GM12878 (cell line): ENCODE results near the gene TK1. TPM values are rescaled to one million over a fixed set of nuclear protein-coding genes. Genes with fewer than 3 reads are reported as not detected.

ENCODE experiments used
- ATAC-seq: fragments of 200-7000 bp; cut with Tn5 transposase; 3 replicates; pipeline ENCODE4 v1.9.1; 2020; ENCODE audit warnings: mild to moderate bottlenecking, moderate library complexity
- Bru-seq: library from RNA; stranded (reverse); fragments of 400-500 nt; gene quantifications from one replicate; lab custom pipeline; 2021; lab: Mats Ljungman, UMichigan
- BruChase-seq, 2 experiments: library from RNA; stranded (reverse); fragments of 400-500 nt; gene quantifications; one replicate each; lab custom pipeline; 2021; lab: Mats Ljungman, UMichigan
- BruUV-seq: library from RNA; stranded (reverse); fragments of 400-500 nt; replicated peaks from 2 replicates; lab custom pipeline; 2021; lab: Mats Ljungman, UMichigan
- CTCF ChIA-PET: fragments of 300-600 bp; sonication (Branson Sonifier 250); formaldehyde crosslinking; extraction: SDS; loops from one replicate; lab custom pipeline; 2021; ENCODE audit warnings: inconsistent platforms; lab: Yijun Ruan, JAX
- POLR2A ChIA-PET: fragments of 350-600 bp; formaldehyde crosslinking; extraction: SDS; loops from one replicate; lab custom pipeline; 2021; ENCODE audit warnings: inconsistent platforms; lab: Charles Lee
- RAD21 ChIA-PET: fragments of 300-600 bp; sonication (Branson Sonifier 250); formaldehyde crosslinking; loops from one replicate; lab custom pipeline; 2023; ENCODE audit warnings: antibody characterized with exemption; ENCODE audit not compliant: unreplicated experiment; lab: Charles Lee
- SMC1A ChIA-PET: fragments of 300-600 bp; sonication (Branson Sonifier 250); formaldehyde crosslinking; loops from one replicate; lab custom pipeline; 2023; ENCODE audit not compliant: unreplicated experiment, uncharacterized antibody; lab: Charles Lee
- DNase-seq: peaks from one replicate; pipeline ENCODE4 v3.0.0-alpha.2; 2011; ENCODE audit warnings: low read depth, low spot score
- FAIRE-seq: peaks from 3 replicates; lab custom pipeline; 2011; peaks lifted over from hg19 to GRCh38; lab: Jason Lieb, UNC
- H2AFZ ChIP-seq: 2 replicates; pipeline ENCODE4 v1.6.0; 2011; ENCODE audit warnings: low read depth, low read length, control low read depth; ENCODE audit not compliant: control insufficient read depth
- H3K27ac ChIP-seq: 2 replicates; pipeline ENCODE4 v1.5.1; 2011; ENCODE audit warnings: control low read depth; ENCODE audit not compliant: control insufficient read depth, insufficient read depth
- H3K27me3 ChIP-seq, 2 experiments: replicated peaks in 1 of 2; 2 replicates each; pipeline versions ENCODE4 v1.6.0 to v1.6.1; 2011; ENCODE audit warnings: low read length in 1 of 2; ENCODE audit not compliant: control insufficient read depth in 2 of 2, insufficient read depth in 2 of 2
- H3K36me3 ChIP-seq, 2 experiments: 2 replicates each; pipeline ENCODE4 v1.5.1; 2011; ENCODE audit warnings: low read length in 1 of 2; ENCODE audit not compliant: control insufficient read depth in 2 of 2, insufficient read depth in 2 of 2
- H3K4me1 ChIP-seq: 2 replicates; pipeline ENCODE4 v1.6.1; 2011; ENCODE audit warnings: mild to moderate bottlenecking, low read length, moderate library complexity, mixed read lengths; ENCODE audit not compliant: control insufficient read depth, insufficient read depth
- H3K4me2 ChIP-seq: 2 replicates; pipeline ENCODE4 v1.6.0; 2011; ENCODE audit warnings: control low read depth; ENCODE audit not compliant: control insufficient read depth, insufficient read depth
- H3K4me3 ChIP-seq: fragments of 200-600 bp; sonication (generic); 2 replicates; pipeline ENCODE4 v1.5.1; 2016
- H3K79me2 ChIP-seq: 2 replicates; pipeline ENCODE4 v1.6.0; 2011; ENCODE audit warnings: low read length; ENCODE audit not compliant: control insufficient read depth, insufficient read depth
- H3K9ac ChIP-seq: 2 replicates; pipeline ENCODE4 v1.8.0; 2011; ENCODE audit warnings: low read length, control low read depth, mixed read lengths; ENCODE audit not compliant: control insufficient read depth, insufficient read depth
- H3K9me3 ChIP-seq: replicated peaks from 3 replicates; pipeline ENCODE4 v1.5.1; 2011; ENCODE audit warnings: mild to moderate bottlenecking, low read length; ENCODE audit not compliant: control insufficient read depth, insufficient read depth
- H4K20me1 ChIP-seq: 2 replicates; pipeline ENCODE4 v1.6.0; 2011; ENCODE audit not compliant: control insufficient read depth, insufficient read depth
- EGR1 ChIP-seq, 2 experiments: IDR thresholded peaks; 1 replicate in 1 of 2; 2 replicates in 1 of 2; pipeline ENCODE4 v1.6.1; 2011 to 2012; ENCODE audit warnings: low read depth in 2 of 2, low read length in 2 of 2, borderline replicate concordance in 1 of 2, mild to moderate bottlenecking in 1 of 2, moderate library complexity in 1 of 2
- GATAD2B ChIP-seq: fragments of 450-650 bp; conservative IDR thresholded peaks from 2 replicates; pipeline ENCODE4 v1.6.1; 2017; ENCODE audit warnings: low read depth, mild to moderate bottlenecking, moderate library complexity
- HDAC6 ChIP-seq: fragments of 200-600 bp; sonication (generic); IDR thresholded peaks from one replicate; pipeline ENCODE4 v1.8.0; 2017; ENCODE audit warnings: antibody characterized with exemption; ENCODE audit not compliant: unreplicated experiment
- MXI1 ChIP-seq: fragments of 150-350 bp; IDR thresholded peaks from 2 replicates; pipeline ENCODE4 v1.6.1; 2011; ENCODE audit warnings: low read depth, mild to moderate bottlenecking, inconsistent platforms, low read length, improper control_type of control experiment
- NBN ChIP-seq: fragments of 450-650 bp; IDR thresholded peaks from 2 replicates; pipeline ENCODE4 v1.6.1; 2016
- RUNX3 ChIP-seq: IDR thresholded peaks from 2 replicates; pipeline ENCODE4 v1.6.1; 2012; ENCODE audit warnings: low read length, inconsistent platforms
- YBX1 ChIP-seq: fragments of 450-650 bp; IDR thresholded peaks from 2 replicates; pipeline ENCODE4 v1.6.1; 2016; ENCODE audit warnings: antibody characterized with exemption
- ZBTB4 ChIP-seq: fragments of 450-650 bp; formaldehyde crosslinking; IDR thresholded peaks from 2 replicates; pipeline ENCODE4 v1.4.0; 2022; ENCODE audit warnings: mild to moderate bottlenecking, moderate library complexity
- WGBS: methylation state at CpG from one replicate; pipeline ENCODE4 v1.1.6; 2016; ENCODE audit warnings: low lambda C conversion rate; ENCODE audit not compliant: insufficient replicate concordance, insufficient coverage; ENCODE audit errors: missing lambda C conversion rate; 5-methylcytosine and 5-hydroxymethylcytosine counted together
- in situ Hi-C: fragments of 300-500 bp; cut with MboI; formaldehyde crosslinking; loops from 9 replicates; pipeline ENCODE4 v1.14.3; 2018; ENCODE audit warnings: mixed read lengths
- intact Hi-C: fragments of 100-400 bp; cut with micrococcal nuclease; formaldehyde crosslinking; loops from one replicate; pipeline ENCODE4 v1.14.2; 2022; ENCODE audit not compliant: unreplicated experiment
- long read RNA-seq, 2 experiments: library from polyadenylated mRNA; unstranded; transcript quantifications; one replicate each; pipeline ENCODE4 v2.0.0, GENCODE V29; 2019 to 2020
- polyA minus RNA-seq, 3 experiments: library from RNA; depleted of rRNA, polyadenylated mRNA; stranded (reverse); fragments of >200 nt; gene quantifications; 2 replicates each; pipeline ENCODE4 v1.2.3, GENCODE V29; 2011
- polyA plus RNA-seq, 11 experiments: library from polyadenylated mRNA; depleted of rRNA in 4 of 11; unstranded in 6 of 11; stranded (reverse) in 5 of 11; fragments of >200 nt; fragmentation: Nextera tagmentation in 4 of 11; fragmentation: Illumina TruSeq in 1 of 11; extraction: Ambion mirVana in 4 of 11; extraction: Trizol in 1 of 11; gene quantifications; 1 replicate in 1 of 11; 2 replicates in 10 of 11; pipeline versions ENCODE4 v1.2.1 to v1.2.3, GENCODE V29; 2011 to 2016; ENCODE audit warnings: inconsistent platforms in 2 of 11, missing spikeins in 2 of 11, low read depth in 1 of 11
- total RNA-seq, 4 experiments: library from RNA; depleted of rRNA in 3 of 4; stranded (reverse); fragments of >200 nt in 3 of 4; fragmentation: Illumina TruSeq in 1 of 4; extraction: Trizol in 1 of 4; gene quantifications; 2 replicates each; pipeline versions ENCODE4 v1.2.1 to v1.2.3, GENCODE V29; 2013 to 2021
- TF ChIP-seq, protein P1 (sequence below): fragments of 150-350 bp; IDR thresholded peaks from 2 replicates; pipeline ENCODE4 v1.6.1; 2014; ENCODE audit warnings: mild to moderate bottlenecking, low read depth, low read length
- TF ChIP-seq, protein P2 (sequence below): IDR thresholded peaks from 2 replicates; pipeline ENCODE4 v1.6.1; 2012; ENCODE audit warnings: low read length, inconsistent platforms

Gene TK1
- total RNA-seq (2013; cell fraction: nucleolus; rRNA removed) = 11.3 and 13.8 TPM in 2 replicates
- 93.2 and 102 TPM in 2 replicates for total RNA-seq (2014; rRNA removed)
- 49.9 and 53.4 TPM in 2 replicates for total RNA-seq (2014; rRNA removed; fragmentation: Illumina TruSeq; extraction: Trizol)
- total RNA-seq (2021) = 89.7 and 96.3 TPM in 2 replicates
- polyA plus RNA-seq (2011; ENCODE audit: low read depth) = 34.9 TPM
- polyA plus RNA-seq (2011; rRNA removed) = 32.6 and 62.7 TPM in 2 replicates
- polyA plus RNA-seq (2011; cell fraction: cytosol; rRNA removed) = 161 and 278 TPM in 2 replicates
- polyA plus RNA-seq (2011; cell fraction: nucleus; rRNA removed) = 136 and 156 TPM in 2 replicates
- polyA plus RNA-seq (2012) = 62.9 and 70.7 TPM in 2 replicates
- polyA plus RNA-seq (2014; fragmentation: Illumina TruSeq; extraction: Trizol) = 27.4 and 55.2 TPM in 2 replicates
- 10 to 100 TPM in 1 of 2 experiments, 1 to 10 TPM in 1; 4.6 to 13.0 TPM for polyA plus RNA-seq (2014; fragmentation: Nextera tagmentation; extraction: Ambion mirVana)
- polyA plus RNA-seq (2014; rRNA removed) = 127 and 128 TPM in 2 replicates
- 100 to 1,000 TPM; 168 to 175 TPM for polyA plus RNA-seq (2016; fragmentation: Nextera tagmentation; extraction: Ambion mirVana)
- polyA minus RNA-seq (2011; rRNA and poly(A)+ RNA removed) = 92.8 and 202 TPM in 2 replicates
- 47.4 and 52.8 TPM in 2 replicates for polyA minus RNA-seq (2011; cell fraction: cytosol; rRNA and poly(A)+ RNA removed)
- 23.5 and 34.4 TPM in 2 replicates for polyA minus RNA-seq (2011; cell fraction: nucleus; rRNA and poly(A)+ RNA removed)
- percentile 59 among the genes with signal in this experiment for Bru-seq, nascent RNA
- percentile 54 among the genes with signal in this experiment for BruChase-seq, experiment 1, labeled RNA remaining after a 6-hour chase
- BruChase-seq, experiment 2, labeled RNA remaining after a 2-hour chase = percentile 53 among the genes with signal in this experiment
- long read RNA-seq, experiment 1, transcript TK1-201 (7 exons, 1,628 nt) = major isoform, 192 of 212 reads
- long read RNA-seq, experiment 1, partial matches to known transcripts = 4 of 212 reads
- long read RNA-seq, experiment 1, other reads (novel, unspliced or antisense) = 13 of 212 reads
- long read RNA-seq, experiment 2, transcript TK1-201 (7 exons, 1,628 nt) = major isoform, 142 of 157 reads
- long read RNA-seq, experiment 2, partial matches to known transcripts = 2 of 157 reads
- long read RNA-seq, experiment 2, other reads (novel, unspliced or antisense) = 7 of 157 reads

GRCh38 chr17:78186692-78187595, at the start of gene TK1, which contains the start of gene AFMID:
Gene TK1, minus strand, starts transcription at chr17:78187052. Its CDS starts 58 bp downstream, at chr17:78186994.
Gene AFMID, plus strand, starts transcription at chr17:78187362. Its CDS starts 9 bp downstream, at chr17:78187371.
- 1% methylated on average over 56 of the region's 57 CpGs for WGBS
- DNase-seq = peak; percentile 87
- Histone ChIP-seq H3K4me3 (peak within 1 kb of the TSS; percentile 96), H3K9me3 (no peaks in the 10 kb centered on the region), H3K79me2 (peaks cover 44% of the 10 kb centered on the region), H3K36me3 (peaks cover 3 to 9% of the 10 kb centered on the region in 2 experiments; a peak in 3 of 4 replicates), H3K4me1 (peaks cover 5% of the 10 kb centered on the region; the same call in 1 of the 2 replicates), H3K9ac (peak within 1 kb of the TSS; percentile 72; the same call in 1 of the 2 replicates), H3K27ac (peak within 1 kb of the TSS; percentile 71), H4K20me1 (no peaks in the 10 kb centered on the region), H3K4me2 (peak within 1 kb of the TSS; percentile 93), H2AFZ (peak within 1 kb of the TSS; percentile 75), H3K27me3 (no peaks in the 10 kb centered on the region)
- FAIRE-seq = peak; percentile 80
- BruUV-seq = no TSS peak
- RAD21 ChIA-PET = interaction anchor here (0.7 to 2.1 kb wide), 6 partner anchors 11 to 167 kb away, joined by 3 to 10 read pairs (median 7); no protein-coding TSS in a partner anchor
- in situ Hi-C loops (no loop called here), intact Hi-C loops (loop anchor here (2.0 to 5.0 kb wide), 2 partner anchors 28 to 65 kb away; partner anchors contain the start of gene BIRC5)
- CTCF ChIA-PET = interaction anchor here (0.8 to 3.7 kb wide), 11 partner anchors 11 to 167 kb away, joined by 3 to 54 read pairs (median 4); partner anchors contain the start of gene TMC6
- ATAC-seq = peak; percentile 95
- SMC1A ChIA-PET = interaction anchor here (1.0 to 2.0 kb wide), 7 partner anchors 10 to 168 kb away, joined by 3 to 8 read pairs (median 4); no protein-coding TSS in a partner anchor
- POLR2A ChIA-PET = interaction anchor here (0.5 to 3.5 kb wide), 13 partner anchors 10 to 577 kb away, joined by 3 to 19 read pairs (median 5); partner anchors contain the start of gene TMC8
- peak; percentile 52; the same call in 1 of the 2 replicates for TF ChIP-seq NBN
- TF ChIP-seq EGR1 (IDR thresholded peaks at IDR 0.05; ENCODE audit: borderline replicate concordance in 1 of 2, low read depth in 2 of 2, low read length in 2 of 2) = peak in 1 of 2 experiments; percentile 81; a peak in 2 of 3 replicates
- TF ChIP-seq YBX1 = no peak
- no peak for TF ChIP-seq ZBTB4 (CRISPR knock-in tag)
- peak; percentile 99 for TF ChIP-seq MXI1
- TF ChIP-seq HDAC6 = peak; percentile 41
- peak; percentile 81 for TF ChIP-seq GATAD2B
- TF ChIP-seq, protein P1, sequence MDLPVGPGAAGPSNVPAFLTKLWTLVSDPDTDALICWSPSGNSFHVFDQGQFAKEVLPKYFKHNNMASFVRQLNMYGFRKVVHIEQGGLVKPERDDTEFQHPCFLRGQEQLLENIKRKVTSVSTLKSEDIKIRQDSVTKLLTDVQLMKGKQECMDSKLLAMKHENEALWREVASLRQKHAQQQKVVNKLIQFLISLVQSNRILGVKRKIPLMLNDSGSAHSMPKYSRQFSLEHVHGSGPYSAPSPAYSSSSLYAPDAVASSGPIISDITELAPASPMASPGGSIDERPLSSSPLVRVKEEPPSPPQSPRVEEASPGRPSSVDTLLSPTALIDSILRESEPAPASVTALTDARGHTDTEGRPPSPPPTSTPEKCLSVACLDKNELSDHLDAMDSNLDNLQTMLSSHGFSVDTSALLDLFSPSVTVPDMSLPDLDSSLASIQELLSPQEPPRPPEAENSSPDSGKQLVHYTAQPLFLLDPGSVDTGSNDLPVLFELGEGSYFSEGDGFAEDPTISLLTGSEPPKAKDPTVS = no peak
- TF ChIP-seq, protein P2, sequence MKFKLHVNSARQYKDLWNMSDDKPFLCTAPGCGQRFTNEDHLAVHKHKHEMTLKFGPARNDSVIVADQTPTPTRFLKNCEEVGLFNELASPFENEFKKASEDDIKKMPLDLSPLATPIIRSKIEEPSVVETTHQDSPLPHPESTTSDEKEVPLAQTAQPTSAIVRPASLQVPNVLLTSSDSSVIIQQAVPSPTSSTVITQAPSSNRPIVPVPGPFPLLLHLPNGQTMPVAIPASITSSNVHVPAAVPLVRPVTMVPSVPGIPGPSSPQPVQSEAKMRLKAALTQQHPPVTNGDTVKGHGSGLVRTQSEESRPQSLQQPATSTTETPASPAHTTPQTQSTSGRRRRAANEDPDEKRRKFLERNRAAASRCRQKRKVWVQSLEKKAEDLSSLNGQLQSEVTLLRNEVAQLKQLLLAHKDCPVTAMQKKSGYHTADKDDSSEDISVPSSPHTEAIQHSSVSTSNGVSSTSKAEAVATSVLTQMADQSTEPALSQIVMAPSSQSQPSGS = no peak
- peak; percentile 72 for TF ChIP-seq RUNX3
